Measurements from ENCODE around the gene ACO2.

GRCh38 chr22:41551877-41552582, 83.1 kb downstream of the ACO2 start:
- no peak for TF ChIP-seq CTCF (IDR thresholded peaks at IDR 0.05)
- TF ChIP-seq POLR2AphosphoS5 (IDR thresholded peaks at IDR 0.05; ENCODE audit: insufficient read depth in 1 of 2, low read depth in 1 of 2) = no peak
